Activated naive CD8-positive, alpha-beta T cell treated with anti-CD3 and anti-CD28 coated beads, Interleukin-2, amount 50 U/mL, for 24 hours (primary cell): Measurements from ENCODE around the gene LAMP5.

Experiments
- ATAC-seq: fragments of 150-1000 bp; cut with Tn5 transposase; one replicate; pipeline ENCODE4 v1.10.0; 2021
- DNase-seq: peaks from one replicate; pipeline ENCODE4 v3.0.0; 2021
- H3K27ac Mint-ChIP-seq: one replicate; pipeline ENCODE4 v1.8.0; 2021; ENCODE audit warnings: mild to moderate bottlenecking, mixed read lengths
- H3K27me3 Mint-ChIP-seq: one replicate; pipeline ENCODE4 v1.8.0; 2021; ENCODE audit warnings: mixed read lengths
- H3K36me3 Mint-ChIP-seq: one replicate; pipeline ENCODE4 v1.8.0; 2021; ENCODE audit warnings: low read depth, mixed read lengths
- H3K4me1 Mint-ChIP-seq: one replicate; pipeline ENCODE4 v1.8.0; 2021; ENCODE audit warnings: mixed read lengths
- H3K4me3 Mint-ChIP-seq: one replicate; pipeline ENCODE4 v1.8.0; 2021; ENCODE audit warnings: mild to moderate bottlenecking, moderate library complexity, mixed read lengths
- H3K9me3 Mint-ChIP-seq: one replicate; pipeline ENCODE4 v1.8.0; 2021; ENCODE audit warnings: mixed read lengths

LAMP5 gene

DNA sequence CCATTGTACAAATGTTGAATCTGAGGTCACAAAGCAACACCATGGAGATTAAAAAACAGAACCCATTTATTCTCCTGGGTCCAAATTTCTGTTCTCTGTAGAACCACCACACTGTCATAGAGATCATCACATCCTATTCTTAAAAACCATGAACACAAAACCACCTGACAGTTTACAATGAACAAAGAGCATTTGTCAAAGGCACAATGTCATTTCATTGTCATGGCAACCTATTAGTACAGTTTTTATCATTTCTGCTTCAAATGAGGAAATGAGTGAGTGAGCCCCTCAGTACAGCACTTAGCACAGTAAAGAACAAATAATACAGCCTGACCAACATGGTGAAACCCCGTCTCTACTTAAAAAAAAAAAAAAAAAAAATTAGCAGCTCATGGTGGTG lies 23.1 kb upstream of the LAMP5 start:
- Mint-ChIP-seq H3K27ac (no peak overlapping the region), H3K36me3 (no peaks in the 10 kb centered on the region), H3K9me3 (peaks cover 4% of the 10 kb centered on the region), H3K4me1 (no peaks in the 10 kb centered on the region), H3K4me3 (no peak overlapping the region), H3K27me3 (no peaks in the 10 kb centered on the region)
- DNase-seq (no peak), ATAC-seq (no peak)

- DNase-seq (no peak), ATAC-seq (no peak)
- Mint-ChIP-seq H3K36me3 (no peaks in the 10 kb centered on the region), H3K9me3 (peaks cover 4% of the 10 kb centered on the region), H3K4me3 (no peak overlapping the region), H3K27ac (no peak overlapping the region), H3K27me3 (no peaks in the 10 kb centered on the region), H3K4me1 (no peaks in the 10 kb centered on the region)
Observed at GRCh38 chr20:9492067-9492466, 22.3 kb upstream of the LAMP5 start.

DNA sequence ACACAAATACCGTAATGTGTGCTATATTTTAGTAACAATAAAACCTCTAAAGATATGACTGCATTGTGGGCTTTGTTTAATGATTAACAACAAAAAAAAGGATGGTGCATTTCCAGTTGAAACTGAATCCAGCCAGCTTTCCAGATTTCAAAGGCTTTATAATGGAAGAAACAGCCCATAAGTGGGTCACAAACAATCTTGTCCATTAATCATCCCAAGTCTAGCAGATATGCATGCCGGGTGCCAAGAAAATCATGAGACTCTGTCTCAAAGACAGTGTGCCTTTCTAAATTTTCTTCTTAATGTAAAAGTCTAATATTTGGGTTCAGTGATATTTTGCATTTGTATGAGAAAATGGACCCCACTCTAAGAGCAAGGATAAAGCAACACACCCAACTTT lies 20.6 kb upstream of the LAMP5 start:
- Mint-ChIP-seq H3K4me1 (no peaks in the 10 kb centered on the region), H3K4me3 (no peak overlapping the region), H3K36me3 (no peaks in the 10 kb centered on the region), H3K9me3 (peaks cover 4% of the 10 kb centered on the region), H3K27me3 (no peaks in the 10 kb centered on the region), H3K27ac (no peak overlapping the region)
- no peak for ATAC-seq
- no peak for DNase-seq

- no peak overlapping the region for H3K4me3 Mint-ChIP-seq
- H3K36me3 Mint-ChIP-seq, result no peaks in the 10 kb centered on the region
- no peaks in the 10 kb centered on the region for H3K27me3 Mint-ChIP-seq
- H3K4me1 Mint-ChIP-seq, result no peaks in the 10 kb centered on the region
- DNase-seq, result no peak
- no peak overlapping the region for H3K27ac Mint-ChIP-seq
- H3K9me3 Mint-ChIP-seq, result no peaks in the 10 kb centered on the region
- no peak for ATAC-seq
Observed at GRCh38 chr20:9495701-9496100, 18.7 kb upstream of the LAMP5 start.

- H3K4me3 Mint-ChIP-seq, result no peak overlapping the region
- no peaks in the 10 kb centered on the region for H3K27me3 Mint-ChIP-seq
- no peak overlapping the region for H3K27ac Mint-ChIP-seq
- H3K4me1 Mint-ChIP-seq, result no peaks in the 10 kb centered on the region
- no peak for DNase-seq
- H3K9me3 Mint-ChIP-seq, result no peaks in the 10 kb centered on the region
- H3K36me3 Mint-ChIP-seq, result no peaks in the 10 kb centered on the region
- no peak for ATAC-seq
Observed at GRCh38 chr20:9496155-9496554, 18.2 kb upstream of the LAMP5 start.

DNA sequence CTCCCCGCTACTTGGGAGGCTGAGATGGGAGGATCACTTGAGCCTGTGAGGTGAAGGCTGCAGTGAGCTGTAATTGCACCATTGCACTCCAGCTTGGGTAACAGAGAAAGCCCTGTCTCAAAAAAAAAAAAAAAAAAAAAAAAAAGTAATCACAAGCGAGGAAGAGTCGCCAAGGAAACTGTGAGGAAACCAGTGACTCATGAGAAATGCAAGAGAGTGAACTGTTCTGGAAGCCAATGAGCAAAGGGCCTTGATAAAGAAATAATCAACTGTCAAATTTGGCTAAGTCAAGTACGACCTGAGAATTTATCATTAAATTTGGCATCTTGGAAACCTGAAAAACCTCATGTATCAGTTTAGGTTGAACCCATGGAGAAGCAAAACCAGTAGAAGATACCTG lies 16.1 kb upstream of the LAMP5 start:
- no peak overlapping the region for H3K4me3 Mint-ChIP-seq
- no peak for DNase-seq

DNA sequence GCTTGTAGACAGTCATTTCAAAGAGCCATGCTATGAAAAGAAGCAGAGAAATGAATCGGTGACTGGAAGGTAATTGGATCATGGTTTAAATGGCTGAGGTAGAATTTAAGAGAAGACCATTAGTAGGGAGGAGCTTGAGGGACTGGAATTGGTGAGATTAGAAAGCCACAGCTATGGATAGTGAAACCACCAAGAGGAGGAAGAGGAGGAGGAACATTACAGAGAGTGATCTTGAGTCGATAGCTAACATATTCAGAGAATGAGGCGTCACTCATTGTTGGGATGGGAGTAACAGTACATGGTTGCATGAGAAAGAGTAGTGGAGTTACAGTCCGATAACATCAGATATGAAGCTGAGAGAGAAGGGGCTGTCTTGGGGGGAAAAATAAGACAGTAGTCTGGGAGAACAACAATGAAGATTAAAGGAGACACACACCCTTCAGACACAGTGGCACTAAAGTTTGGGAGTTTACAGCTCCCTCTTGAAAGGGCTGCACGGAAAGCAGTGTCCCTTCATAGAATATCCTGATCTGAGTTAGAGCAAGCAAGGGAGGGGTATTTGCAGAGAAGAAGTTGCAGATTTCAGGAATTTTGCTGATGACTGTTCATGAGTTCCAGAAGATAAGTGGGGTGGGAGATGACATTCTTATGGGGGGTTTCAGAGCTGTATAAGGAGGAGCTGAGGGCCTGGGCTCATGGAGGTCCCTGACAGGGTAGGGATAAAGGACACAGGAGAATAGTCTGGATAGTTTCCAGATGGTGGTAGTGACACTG lies 15.1 kb upstream of the LAMP5 start:
- DNase-seq (no peak), ATAC-seq (no peak)
- peaks cover 2% of the 10 kb centered on the region for H3K27me3 Mint-ChIP-seq
- no peak overlapping the region for H3K4me3 Mint-ChIP-seq
- H3K9me3 Mint-ChIP-seq, result no peaks in the 10 kb centered on the region
- H3K4me1 Mint-ChIP-seq, result no peaks in the 10 kb centered on the region
- H3K36me3 Mint-ChIP-seq, result no peaks in the 10 kb centered on the region
- no peak overlapping the region for H3K27ac Mint-ChIP-seq

More for the DNA sequence above, 16.1 kb upstream of the LAMP5 start:
- H3K9me3 Mint-ChIP-seq, result no peaks in the 10 kb centered on the region
- H3K27ac Mint-ChIP-seq, result no peak overlapping the region
- ATAC-seq, result no peak
- H3K36me3 Mint-ChIP-seq, result no peaks in the 10 kb centered on the region
- H3K4me1 Mint-ChIP-seq, result no peaks in the 10 kb centered on the region
- H3K27me3 Mint-ChIP-seq, result peaks cover 2% of the 10 kb centered on the region

GRCh38 chr20:9500121-9500520 lies 14.3 kb upstream of the LAMP5 start:
- H3K27me3 Mint-ChIP-seq, result peaks cover 6% of the 10 kb centered on the region
- no peaks in the 10 kb centered on the region for H3K4me1 Mint-ChIP-seq
- H3K4me3 Mint-ChIP-seq, result no peak overlapping the region
- no peaks in the 10 kb centered on the region for H3K36me3 Mint-ChIP-seq
- no peak for ATAC-seq
- H3K9me3 Mint-ChIP-seq, result no peaks in the 10 kb centered on the region
- DNase-seq, result no peak
- H3K27ac Mint-ChIP-seq, result no peak overlapping the region

DNA sequence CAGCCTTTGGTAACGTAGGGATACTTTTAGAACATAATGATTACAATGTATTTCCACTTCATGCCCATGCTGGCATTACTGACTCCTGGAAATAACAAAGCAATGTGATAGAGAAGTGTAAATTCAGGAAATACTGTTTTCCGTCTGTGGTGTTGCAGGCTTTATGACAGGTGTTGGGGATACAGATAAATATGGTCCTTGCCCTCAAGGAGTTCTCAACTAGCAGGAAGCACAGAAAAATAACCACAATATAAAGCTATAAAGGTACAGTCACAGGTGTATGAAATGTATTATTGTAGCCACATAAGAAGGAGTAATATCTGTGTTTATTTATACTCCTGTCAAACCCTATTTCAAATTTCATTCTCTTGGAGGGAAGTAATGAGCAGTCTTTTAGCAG lies 12.9 kb upstream of the LAMP5 start:
- Mint-ChIP-seq H3K27me3 (peaks cover 15% of the 10 kb centered on the region), H3K4me1 (no peaks in the 10 kb centered on the region), H3K27ac (no peak overlapping the region), H3K4me3 (no peak overlapping the region), H3K36me3 (no peaks in the 10 kb centered on the region), H3K9me3 (no peaks in the 10 kb centered on the region)
- ATAC-seq (no peak), DNase-seq (no peak)

GRCh38 chr20:9503526-9504245 lies 10.7 kb upstream of the LAMP5 start:
- DNase-seq, result no peak
- peaks cover 22% of the 10 kb centered on the region for H3K27me3 Mint-ChIP-seq
- no peak for ATAC-seq
- H3K36me3 Mint-ChIP-seq, result no peaks in the 10 kb centered on the region
- no peak overlapping the region for H3K27ac Mint-ChIP-seq
- no peaks in the 10 kb centered on the region for H3K4me1 Mint-ChIP-seq
- no peak overlapping the region for H3K4me3 Mint-ChIP-seq
- H3K9me3 Mint-ChIP-seq, result no peaks in the 10 kb centered on the region

DNA sequence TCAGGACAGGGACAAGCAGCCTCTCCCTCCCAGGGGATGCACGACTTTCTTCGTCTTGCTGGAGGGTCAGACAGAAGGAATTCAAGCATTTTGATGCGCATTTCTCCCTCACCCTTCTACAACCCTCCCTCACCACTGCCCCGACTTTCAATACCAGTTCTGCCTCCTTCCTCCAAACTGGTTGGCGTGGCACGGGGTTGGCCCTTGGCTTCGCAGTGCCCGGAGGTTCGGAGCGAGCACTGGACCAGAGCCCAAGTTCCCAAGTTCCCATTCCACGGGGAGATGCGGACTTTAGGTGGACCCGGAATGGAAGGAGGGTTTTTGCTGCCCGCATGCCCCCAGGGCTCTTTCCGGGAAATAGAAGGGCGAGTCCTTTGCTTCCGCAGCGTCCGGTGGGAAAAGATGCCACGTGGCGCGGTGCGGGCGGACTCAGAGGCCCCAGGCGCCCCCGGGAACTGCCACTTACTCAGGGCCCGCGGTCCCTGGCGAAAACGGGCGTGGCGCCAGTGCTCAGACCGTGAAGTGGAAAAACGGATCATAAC lies 8.0 kb upstream of the LAMP5 start:
- no peaks in the 10 kb centered on the region for H3K9me3 Mint-ChIP-seq
- H3K4me3 Mint-ChIP-seq, result no peak overlapping the region
- H3K36me3 Mint-ChIP-seq, result no peaks in the 10 kb centered on the region
- no peak overlapping the region for H3K27ac Mint-ChIP-seq
- ATAC-seq (no peak), DNase-seq (no peak)
- H3K4me1 Mint-ChIP-seq, result no peaks in the 10 kb centered on the region
- H3K27me3 Mint-ChIP-seq, result peaks cover 37% of the 10 kb centered on the region

DNA sequence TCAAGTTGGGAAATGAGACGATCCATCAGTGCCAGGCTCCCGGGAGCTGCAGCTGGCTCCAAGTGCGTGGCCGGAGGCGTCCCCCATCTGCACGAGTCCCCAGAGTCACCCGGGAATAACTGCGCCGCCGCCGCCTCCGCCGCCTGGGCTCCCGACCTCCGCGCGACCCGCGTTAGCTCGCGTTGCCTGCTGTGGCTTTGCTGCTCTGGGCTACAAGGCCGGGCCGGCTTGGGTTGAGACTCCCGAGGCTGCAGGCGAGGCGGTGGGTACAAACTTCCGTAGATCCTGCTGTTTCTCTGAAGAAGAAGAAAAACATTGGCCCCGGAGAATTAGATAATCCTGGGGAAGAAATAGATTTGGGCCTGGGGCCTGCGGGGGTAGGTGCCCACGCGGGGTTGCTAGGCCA lies 7.4 kb upstream of the LAMP5 start:
- DNase-seq, result no peak
- ATAC-seq, result no peak
- Mint-ChIP-seq H3K27ac (no peak overlapping the region), H3K27me3 (peaks cover 41% of the 10 kb centered on the region), H3K9me3 (no peaks in the 10 kb centered on the region), H3K36me3 (no peaks in the 10 kb centered on the region), H3K4me3 (no peak overlapping the region), H3K4me1 (no peaks in the 10 kb centered on the region)

DNA sequence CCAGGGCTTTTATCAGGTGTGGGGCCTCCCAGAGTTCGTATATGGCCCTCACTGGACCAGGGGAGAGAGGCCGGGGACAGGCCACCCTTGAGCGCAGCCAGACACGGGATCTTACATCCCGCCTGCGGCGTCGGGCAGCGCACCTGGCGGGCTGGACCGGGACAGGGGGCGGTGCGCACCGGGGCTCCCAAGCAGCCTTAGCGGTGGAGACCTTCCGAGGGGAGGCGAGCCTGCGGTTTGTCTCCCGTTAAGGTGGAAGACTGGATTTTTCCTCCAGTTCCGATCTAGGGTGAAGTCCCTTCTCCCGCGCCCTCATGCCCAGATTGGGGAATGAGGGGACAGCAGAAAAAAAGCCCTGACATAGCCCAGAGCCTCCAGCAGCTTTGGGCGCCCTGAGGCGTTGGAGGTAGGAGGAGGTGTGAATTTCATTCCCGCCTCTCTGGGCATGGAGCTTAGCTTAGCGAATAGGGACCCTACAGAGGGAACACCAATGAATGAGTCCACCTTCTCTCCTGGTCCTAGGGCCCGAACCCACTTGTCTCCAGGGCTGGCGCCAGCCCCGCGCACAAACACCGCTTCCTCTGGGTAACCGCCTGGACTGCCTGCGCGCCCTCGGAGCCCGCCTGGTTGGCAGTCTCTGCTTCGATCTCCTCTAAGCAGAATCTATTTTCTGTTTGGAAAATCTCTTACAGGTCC lies 6.7 kb upstream of the LAMP5 start:
- H3K27ac Mint-ChIP-seq, result no peak overlapping the region
- no peak for DNase-seq
- H3K4me3 Mint-ChIP-seq, result no peak overlapping the region
- no peaks in the 10 kb centered on the region for H3K9me3 Mint-ChIP-seq
- H3K27me3 Mint-ChIP-seq, result peaks cover 47% of the 10 kb centered on the region
- no peaks in the 10 kb centered on the region for H3K4me1 Mint-ChIP-seq
- no peak for ATAC-seq
- no peaks in the 10 kb centered on the region for H3K36me3 Mint-ChIP-seq

- DNase-seq (no peak), ATAC-seq (no peak)
- H3K9me3 Mint-ChIP-seq, result no peaks in the 10 kb centered on the region
- no peaks in the 10 kb centered on the region for H3K36me3 Mint-ChIP-seq
- H3K4me3 Mint-ChIP-seq, result no peak overlapping the region
- H3K4me1 Mint-ChIP-seq, result no peaks in the 10 kb centered on the region
- H3K27ac Mint-ChIP-seq, result no peak overlapping the region
- H3K27me3 Mint-ChIP-seq, result peaks cover 48% of the 10 kb centered on the region
Observed at GRCh38 chr20:9508240-9508661, 6.1 kb upstream of the LAMP5 start.

DNA sequence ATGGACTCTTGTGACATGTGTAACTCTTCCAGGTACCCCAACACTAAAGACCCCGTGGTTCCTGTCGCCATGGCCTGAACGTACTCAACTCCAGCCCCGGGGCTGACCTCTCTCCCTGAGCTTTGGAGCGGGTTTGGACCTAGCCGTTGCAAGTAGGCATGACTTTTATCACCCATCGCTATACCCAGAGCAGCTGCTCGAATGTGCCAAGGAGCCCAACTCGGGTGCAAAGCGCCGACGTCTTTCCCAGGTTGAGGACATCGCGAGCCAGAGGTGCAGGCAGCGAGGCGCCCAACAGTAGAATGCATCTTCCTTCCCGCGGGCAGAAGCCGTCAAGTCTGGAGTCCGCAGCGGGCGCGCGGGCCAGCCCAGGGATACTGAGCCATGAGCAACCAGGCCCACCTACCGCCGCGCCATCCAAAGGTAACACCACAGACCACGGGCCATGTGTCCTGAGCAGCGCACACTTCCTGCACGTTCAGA lies 5.7 kb upstream of the LAMP5 start:
- no peak overlapping the region for H3K27ac Mint-ChIP-seq
- H3K4me1 Mint-ChIP-seq, result no peaks in the 10 kb centered on the region
- peaks cover 49% of the 10 kb centered on the region for H3K27me3 Mint-ChIP-seq
- no peaks in the 10 kb centered on the region for H3K9me3 Mint-ChIP-seq
- H3K36me3 Mint-ChIP-seq, result no peaks in the 10 kb centered on the region
- no peak for ATAC-seq
- H3K4me3 Mint-ChIP-seq, result no peak overlapping the region
- DNase-seq, result no peak
